ENCODE data around the gene FAM90A1.
"Not testable (repeated sequence)": the region's sequence is repeated elsewhere in the genome, so short reads cannot be mapped to it uniquely, and the experiment has no call there.

FAM90A1 gene

DNA sequence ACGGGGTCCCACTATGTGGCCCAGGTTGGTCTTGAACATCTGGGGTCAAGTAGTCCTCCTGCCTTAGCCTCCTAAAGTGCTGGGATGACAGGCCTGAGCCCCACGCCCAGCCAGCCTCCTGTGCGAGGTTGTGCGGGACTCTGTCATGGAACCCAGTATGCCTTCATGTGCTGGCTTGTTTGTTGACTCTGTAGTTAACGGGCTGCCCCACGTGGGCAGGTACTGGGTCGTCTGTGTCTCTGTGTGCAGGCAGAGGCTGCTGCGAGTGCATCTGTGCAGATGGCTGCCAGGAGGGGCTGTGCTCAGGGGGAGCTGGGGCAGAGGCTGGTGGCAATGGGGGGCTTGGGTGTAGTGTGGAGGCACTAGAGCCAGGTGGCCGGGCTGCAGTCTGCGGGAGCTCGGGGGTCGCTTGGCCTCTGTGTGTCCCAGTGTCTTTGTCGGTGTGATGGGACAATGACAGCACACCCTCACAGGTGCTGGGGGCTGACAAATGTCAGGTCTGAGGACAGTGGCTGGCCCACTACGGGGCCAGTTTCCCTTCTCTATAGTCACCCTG is 6.0 kb upstream of the FAM90A1 start:
- not testable (repeated sequence) for DNase-seq

DNA sequence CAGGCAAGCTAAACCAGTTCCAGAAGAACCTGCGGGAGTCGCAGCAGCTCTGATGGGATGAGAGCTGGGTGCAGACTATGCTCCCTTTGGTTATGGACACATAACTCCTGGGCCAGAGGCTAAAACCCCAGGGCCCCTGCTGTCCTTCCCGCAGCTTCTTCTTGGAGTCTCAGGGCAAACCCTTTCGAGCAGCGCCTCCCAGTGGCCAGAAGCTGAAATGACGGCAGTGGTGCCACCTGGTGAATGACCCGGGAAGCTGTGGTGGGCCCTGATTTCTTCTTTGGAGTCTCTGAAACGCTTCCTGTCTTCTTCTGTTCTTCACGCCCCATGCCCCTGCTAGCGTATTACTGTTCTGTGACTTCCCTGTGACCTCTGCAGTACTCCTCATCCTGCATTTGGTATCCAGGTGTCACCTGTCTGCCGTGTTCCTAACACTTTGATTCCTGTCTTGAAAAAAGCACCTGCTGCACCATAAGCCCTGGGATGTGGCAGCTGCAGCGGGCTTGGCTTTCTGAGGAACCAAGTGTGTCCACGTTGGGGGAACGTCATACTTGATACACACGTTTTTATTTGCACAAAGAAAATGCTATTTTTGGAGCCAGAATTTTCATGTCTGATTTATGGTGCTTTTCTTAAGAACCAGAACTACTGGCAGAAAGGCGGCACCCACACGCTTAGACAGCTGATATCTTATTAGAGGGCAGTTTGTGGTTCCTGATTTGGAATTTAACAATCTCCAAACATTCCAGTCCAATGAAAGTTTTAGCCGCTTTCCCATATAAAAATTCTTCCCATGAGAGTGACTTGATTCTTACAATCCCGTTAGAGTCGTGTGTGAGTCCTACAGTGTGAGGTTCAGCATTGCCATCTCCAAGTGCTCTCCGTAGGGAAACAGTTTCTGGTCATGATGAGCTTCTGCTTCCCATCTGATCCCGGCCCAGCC is 4.5 kb upstream of the FAM90A1 start:
- peak; percentile 72 for DNase-seq

DNA sequence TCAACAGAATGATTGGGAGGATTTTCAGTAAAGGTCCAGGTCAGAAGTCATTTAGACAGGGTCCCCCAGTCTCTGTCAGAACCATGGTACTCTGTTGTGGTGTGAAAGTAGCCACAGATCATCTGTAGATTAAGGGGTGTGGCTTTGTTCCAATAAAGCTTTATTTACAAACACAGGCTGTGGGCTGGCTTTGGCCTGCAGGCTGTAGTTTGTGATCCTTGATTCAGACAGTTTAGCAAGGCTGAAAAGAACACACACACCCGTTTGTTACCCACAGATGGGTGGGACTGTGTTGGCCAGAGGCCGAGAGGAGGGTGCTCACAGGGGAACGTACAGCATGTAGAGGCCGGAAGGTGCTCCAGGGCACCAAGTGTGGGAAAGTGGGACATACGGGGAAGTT is 3.6 kb upstream of the FAM90A1 start:
- DNase-seq: not testable (repeated sequence)

DNA sequence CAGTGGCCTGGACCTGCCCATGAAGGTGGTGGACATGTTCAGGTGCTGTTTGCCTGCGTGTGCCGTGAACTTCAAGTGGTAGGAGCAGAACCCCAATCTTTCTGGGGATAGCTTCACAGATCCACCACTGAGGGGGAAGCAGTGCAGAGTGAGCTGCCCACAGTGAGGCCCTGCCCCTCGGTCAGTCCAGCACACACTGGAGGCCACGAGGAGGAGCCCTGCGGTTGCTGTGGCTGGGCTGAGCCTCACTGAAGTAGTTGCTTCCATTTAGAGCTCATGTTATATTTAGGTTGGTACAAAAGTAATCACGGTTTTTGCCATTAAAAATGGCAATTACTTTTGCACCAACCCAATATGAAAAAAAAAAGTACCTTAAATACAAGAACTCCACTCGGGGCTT is 2.1 kb upstream of the FAM90A1 start:
- DNase-seq: not testable (repeated sequence)

DNA sequence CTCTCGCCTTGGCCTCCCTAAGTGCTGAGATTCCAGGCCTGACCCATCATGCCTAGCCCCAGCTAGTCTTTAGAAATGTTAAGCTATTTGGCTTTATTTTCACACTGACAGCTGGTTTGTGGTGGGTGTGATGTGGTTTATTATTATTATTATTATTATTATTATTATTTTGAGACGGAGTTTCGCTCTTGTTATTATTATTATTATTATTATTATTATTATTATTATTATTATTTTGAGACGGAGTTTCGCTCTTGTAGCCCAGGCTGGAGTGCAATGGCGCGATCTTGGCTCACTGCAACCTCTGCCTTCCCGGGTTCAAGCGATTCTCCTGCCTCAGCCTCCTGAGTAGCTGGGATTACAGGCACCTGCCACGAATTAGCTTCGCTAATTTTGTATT is 1.2 kb upstream of the FAM90A1 start:
- DNase-seq: not testable (repeated sequence)

DNA sequence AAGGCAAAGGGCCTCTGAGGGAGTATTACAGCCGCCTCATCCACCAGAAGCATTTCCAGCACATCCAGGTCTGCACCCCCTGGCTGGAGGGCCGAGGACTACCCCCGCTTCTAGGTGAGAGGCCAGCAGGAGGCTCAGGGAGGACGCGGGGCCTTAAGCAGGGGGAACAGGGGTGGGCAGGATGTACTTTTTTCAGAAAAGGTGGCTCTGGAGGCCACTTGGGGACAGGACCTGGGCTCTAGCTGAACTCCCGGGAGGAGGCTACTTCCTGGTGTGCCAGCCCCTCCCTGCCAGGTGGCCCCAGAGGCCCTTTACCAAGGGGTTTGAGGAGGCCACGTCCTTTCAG is 287 bp upstream of the FAM90A1 start:
- not testable (repeated sequence) for DNase-seq

DNA sequence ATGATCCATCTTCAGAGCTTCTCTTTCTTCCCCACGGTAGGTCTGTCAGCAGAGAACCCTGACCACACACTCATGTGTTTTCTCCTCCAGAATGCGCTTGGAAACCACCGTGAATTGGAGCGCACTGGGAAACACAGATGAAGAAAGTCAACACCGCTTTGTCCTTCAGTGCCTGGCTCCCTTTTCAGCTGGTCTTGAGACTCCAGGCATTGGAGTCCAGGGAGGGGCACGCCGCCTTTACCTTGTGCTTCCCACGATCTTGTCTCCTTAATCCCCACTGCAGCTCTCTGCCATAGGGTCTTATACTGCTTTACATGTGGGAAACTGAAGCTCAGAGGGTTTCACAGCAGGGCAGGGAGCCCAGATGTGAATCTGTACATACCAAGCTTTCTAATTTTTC is 1.1 kb downstream of the FAM90A1 start:
- DNase-seq: no peak

DNA sequence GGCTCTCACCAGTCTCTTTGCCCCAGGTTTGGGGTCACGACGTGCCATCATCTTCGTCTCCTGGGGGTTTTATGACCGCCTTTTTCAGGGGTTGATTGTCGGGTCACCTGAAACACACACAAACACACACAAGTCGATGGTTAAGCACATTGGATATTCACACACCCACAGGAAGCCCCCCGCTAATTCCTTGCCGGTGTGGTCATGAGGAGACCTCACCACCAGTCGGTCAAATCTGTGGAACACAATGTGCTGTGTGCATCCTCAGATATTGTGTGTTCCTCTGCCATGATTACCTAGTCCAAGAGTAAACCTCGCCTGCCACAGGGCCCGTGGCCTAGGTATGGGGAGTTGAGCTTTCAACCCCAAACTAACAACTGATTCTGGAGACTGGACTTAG is 2.6 kb downstream of the FAM90A1 start:
- not testable (repeated sequence) for DNase-seq

DNA sequence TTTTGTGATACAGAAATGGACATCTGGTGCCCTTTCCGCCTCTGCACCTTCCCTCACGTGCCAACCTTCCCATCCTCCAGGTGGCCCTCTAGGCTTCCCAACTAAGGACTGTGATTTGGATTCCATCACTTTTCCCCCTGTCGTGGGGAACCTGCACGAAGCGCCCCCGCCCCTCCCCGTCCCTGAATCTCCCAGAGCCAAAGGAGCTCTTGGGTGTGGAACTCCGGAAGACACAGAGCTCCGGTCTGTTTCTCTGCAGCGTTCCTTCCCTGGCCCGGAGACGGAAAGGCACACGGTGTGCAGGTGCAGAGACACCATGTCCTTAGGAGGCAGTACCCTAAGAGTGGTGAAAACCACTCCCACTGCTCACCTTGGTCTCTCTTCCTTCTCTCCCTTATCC is 3.8 kb downstream of the FAM90A1 start:
- DNase-seq: not testable (repeated sequence)

DNA sequence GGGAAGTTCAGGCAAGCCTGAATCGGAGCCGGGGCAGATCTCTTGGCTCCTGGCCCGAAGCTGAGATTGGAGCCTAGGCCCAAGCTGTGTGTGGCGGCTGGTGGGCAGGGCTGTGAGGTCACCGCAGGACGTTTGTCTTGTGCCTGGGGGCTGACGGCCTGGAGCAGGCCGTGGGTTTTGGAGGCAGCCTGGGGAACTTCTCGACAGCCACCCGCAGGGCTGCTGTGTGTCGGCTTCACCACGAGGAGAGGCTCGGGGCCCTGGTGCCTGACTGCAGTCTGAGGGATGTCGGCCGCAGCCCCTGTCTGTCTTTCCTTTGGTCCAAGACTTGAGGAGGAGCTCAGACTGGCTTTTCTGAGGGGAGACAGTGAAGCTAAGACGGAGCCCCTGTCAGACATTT is 5.1 kb downstream of the FAM90A1 start:
- not testable (repeated sequence) for DNase-seq

DNA sequence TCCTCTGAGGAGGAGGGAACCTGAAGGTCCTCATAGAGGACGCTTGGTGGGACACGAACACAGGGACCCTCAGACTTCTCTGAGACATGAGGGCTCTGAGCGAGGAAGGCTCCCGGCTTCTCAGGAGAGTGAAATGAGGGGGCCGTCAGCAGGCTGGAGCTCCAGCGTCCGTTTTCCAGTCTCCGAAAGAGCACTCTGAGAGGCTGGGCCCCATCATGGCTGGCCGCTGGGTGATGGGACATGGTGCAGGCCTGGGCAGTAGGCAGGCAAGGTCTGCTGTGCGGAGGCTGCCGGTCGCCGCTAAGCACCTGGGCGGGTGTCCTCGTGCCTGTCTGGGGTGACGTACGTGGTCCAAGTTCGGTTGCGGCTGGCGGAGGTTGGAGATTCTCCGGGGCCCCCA is 5.6 kb downstream of the FAM90A1 start:
- not testable (repeated sequence) for DNase-seq

DNA sequence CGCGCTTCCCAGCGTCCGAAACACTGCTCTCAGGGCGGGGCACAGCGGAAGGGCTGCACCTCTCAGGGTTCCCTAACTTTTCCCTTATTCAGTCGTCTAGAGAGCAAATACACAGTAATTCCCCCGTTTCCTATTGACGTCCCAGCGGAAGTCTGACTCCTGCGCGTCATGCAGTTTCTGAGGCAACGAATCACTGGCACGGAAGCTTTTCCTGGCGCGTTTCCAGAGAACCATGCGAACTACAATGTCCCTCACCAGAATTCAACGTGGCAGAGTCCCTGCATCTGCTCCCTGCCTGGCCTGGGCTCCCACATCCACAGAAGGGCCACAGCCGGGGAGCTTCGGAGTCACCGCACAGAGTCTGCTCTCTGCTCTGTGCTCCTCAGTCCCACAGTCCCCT is 6.0 kb downstream of the FAM90A1 start:
- DNase-seq: not testable (repeated sequence)

DNA sequence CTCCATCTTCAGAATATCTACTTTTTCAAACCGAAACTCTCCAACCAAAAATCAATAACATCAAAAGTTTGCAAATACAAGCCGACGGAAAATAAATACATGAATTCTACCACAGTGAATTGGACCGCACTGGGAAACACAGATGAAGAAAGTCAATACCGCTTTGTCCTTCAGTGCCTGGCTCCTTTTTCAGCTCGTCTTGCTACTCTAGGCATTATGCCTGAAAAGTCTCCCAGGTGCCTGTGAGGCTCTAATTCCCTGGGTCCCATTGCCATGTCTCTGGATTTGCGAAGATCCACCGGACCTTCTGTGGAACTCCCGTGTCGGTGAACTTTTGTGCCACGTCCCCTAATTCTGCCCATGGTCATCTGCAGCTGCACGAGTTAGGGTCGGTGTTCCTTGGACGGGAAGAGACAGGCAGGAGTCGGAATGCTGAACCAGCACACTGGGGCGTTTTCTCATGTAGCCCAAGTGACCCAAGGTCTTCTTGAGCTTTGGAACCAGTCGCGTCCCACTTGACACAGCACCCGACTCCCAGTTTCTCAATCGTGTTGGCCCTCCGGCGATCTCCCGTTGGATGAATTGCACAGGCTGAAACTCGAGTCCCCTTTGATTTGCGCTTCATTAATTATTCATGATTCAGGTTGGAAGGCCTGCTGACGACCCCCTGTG is 8.6 kb downstream of the FAM90A1 start:
- not testable (repeated sequence) for DNase-seq

DNA sequence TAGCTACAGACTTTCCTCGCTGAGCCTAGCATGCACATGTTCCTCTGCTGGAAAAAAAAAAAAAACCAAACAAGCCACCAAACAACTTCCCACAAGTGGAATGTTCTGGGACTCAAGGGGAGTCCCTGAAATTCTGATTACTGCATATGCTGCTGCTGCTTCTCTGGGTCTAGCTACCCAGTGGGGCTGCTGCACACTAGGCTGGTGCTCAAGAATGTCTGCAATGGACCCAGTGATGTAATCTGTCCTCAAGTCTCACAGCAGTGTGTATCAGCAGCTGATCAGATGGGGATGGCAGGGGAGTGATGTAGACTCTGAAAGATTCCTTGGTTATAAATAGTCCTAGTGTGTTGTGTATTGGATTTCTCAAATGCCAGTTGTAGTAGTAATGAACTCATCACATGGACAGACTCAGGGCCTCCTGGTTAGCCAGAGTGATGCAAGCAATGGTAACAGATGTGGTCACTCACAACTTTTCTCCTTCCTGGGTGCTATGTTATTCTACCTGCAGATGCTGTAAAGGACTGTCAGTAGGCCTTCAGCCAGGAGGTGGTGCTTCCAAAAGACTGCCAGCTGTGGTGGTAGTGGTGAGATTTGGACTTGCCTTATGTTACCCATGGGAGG is 29.6 kb downstream of the FAM90A1 start:
- DNase-seq: peak; percentile 92

DNA sequence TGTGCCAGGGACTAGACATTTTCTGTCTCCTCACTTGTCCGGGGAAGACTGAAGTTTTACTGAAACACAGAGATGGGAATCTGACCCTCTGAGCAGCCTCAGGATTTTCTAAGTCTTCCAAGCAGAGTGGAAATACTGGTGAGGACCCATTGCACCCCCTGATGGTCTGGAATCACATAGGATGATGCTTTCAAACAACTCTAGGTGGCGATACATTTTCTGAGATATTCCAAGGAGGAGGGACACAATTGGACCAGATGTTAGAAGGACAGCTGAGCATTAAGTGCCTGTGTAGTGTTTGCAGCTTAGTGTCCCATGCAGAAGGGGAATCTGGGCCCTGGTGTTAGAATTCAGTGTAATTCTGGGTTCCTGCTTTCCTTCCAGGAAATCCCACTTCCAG is 39.3 kb downstream of the FAM90A1 start:
- DNase-seq: not testable (repeated sequence)

DNA sequence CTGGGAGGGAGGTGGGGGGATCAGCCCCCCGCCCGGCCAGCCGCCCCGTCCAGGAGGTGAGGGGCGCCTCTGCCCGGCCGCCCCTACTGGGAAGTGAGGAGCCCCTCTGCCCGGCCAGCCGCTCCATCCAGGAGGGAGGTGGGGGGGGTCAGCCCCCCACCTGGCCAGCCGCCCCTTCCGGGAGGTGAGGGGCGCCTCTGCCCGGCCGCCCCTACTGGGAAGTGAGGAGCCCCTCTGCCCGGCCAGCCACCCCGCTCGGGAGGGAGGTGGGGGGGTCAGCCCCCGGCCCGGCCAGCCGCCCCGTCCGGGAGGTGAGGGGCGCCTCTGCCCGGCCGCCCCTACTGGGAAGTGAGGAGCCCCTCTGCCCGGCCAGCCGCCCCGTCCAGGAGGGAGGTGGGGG is 43.2 kb downstream of the FAM90A1 start:
- not testable (repeated sequence) for DNase-seq

DNA sequence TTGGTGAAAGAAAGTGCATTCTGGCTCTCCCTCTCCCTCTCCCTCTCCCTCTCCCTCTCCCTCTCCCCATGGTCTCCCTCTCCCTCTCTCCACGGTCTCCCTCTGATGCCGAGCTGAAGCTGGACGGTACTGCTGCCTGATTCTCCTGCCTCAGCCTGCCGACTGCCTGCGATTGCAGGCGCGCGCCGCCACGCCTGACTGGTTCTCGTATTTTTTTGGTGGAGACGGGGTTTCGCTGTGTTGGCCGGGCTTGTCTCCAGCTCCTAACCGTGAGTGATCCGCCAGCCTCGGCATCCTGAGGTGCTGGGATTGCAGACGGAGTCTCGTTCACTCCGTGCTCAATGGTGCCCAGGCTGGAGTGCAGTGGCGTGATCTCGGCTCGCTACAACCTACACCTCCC is 44.1 kb downstream of the FAM90A1 start:
- not testable (repeated sequence) for DNase-seq

DNA sequence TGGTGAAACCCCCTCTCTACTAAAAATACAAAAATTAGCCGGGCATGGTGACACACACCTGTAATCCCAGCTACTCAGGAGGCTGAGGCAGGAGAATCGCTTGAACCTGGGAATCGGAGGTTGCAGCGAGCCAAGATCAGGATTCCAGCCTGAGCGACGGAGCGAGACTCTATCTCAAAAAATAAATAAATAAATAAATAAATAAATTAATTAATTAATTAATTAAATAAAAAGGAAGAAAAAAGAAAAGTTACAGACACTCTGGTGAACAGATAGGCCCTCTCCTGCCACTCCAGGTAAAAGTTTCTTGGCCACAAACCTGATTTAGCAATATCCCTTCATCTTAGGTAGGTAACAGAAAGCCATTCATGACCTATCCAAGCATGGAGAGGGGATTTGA is 44.5 kb downstream of the FAM90A1 start:
- DNase-seq: not testable (repeated sequence)

DNA sequence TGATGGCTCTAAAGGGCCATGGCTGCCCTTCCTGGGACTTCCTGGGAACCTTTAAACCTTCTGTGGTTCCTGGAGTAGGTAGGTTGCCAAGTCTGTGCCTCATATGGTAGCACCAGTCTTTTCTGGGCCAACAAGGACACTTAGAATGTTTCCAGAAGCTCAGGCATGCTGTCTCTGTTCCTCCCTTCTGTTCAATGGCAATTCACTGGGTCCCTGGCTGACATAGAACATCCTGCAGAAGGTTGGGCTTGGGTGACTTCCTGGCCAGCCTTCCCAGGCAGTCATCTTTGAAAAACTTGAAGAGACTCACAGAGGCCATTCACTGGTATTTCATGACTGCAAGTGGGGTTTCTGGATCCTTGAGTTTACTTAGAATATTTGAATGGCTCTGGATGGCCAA is 46.1 kb downstream of the FAM90A1 start:
- DNase-seq: not testable (repeated sequence)

DNA sequence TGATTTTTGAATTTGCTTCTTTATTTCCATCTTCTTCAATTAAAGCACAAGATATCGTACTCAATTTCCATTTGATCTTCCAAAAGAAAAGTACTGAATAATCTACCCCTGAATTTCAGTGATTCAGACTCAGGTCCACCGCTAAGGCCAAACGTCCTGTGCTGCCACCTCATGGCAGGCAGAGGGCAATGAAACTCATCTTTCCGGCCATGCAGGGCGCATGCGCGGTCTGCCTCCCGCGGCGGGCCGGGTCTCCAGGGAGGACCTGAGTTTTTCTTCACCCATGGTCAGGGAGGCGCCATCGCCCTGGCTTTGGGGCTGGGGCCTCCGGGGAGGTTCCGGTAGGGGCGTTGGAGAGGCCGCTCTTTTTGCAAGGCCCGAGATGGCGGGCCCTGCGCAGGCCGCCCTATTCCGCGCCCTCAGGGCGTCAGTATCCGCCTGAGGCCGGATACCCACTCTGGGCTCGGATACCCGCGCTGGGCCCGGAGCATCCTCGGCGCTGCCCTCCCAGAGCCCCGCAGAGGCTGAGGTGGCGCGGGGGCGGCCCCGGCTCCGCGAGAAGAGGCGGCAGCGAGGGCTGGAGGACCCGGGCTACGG is 47.3 kb downstream of the FAM90A1 start:
- DNase-seq: peak; percentile 74

DNA sequence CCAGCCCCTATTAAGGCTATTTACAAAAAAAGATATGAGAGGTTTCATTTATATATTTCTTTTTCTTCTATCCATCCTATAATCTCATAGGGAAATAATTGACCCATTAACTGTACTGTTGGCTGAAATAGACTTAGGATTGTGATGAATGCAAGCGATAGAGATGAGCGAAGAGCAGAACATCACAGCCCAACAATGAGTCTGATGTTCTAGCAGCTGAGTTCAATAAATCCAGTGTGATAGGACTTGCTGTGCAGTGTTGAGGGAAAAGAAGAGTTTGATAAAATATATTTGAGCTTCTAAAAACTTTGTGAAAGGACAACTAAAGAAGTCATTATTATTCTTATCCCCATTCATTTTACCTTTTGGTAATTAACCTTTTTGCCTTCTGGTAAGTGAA is 54.5 kb downstream of the FAM90A1 start:
- DNase-seq: not testable (repeated sequence)
